ENCODE results near the gene MED12L.

- TF ChIP-seq POLR2A (IDR thresholded peaks at IDR 0.05) = no peak
- no peak for TF ChIP-seq CTCF (IDR thresholded peaks at IDR 0.05)
- no peak for TF ChIP-seq POLR2AphosphoS5 (IDR thresholded peaks at IDR 0.05)
- TF ChIP-seq EP300 (IDR thresholded peaks at IDR 0.05) = no peak
These were observed 18.3 kb upstream of the MED12L start for GRCh38 chr3:151067158-151067557.

All from upper lobe of left lung (tissue), 4 donors.